GM19035 (cell line): Measurements from ENCODE around the gene LIMK2.
"Not testable (repeated sequence)": the region's sequence is repeated elsewhere in the genome, so short reads cannot be mapped to it uniquely, and the experiment has no call there.

Experiments used
- ATAC-seq: cut with Tn5 transposase; IDR thresholded peaks from one replicate; pipeline ENCODE4 v1.9.1; 2021; ENCODE audit not compliant: unreplicated experiment

Gene LIMK2

DNA sequence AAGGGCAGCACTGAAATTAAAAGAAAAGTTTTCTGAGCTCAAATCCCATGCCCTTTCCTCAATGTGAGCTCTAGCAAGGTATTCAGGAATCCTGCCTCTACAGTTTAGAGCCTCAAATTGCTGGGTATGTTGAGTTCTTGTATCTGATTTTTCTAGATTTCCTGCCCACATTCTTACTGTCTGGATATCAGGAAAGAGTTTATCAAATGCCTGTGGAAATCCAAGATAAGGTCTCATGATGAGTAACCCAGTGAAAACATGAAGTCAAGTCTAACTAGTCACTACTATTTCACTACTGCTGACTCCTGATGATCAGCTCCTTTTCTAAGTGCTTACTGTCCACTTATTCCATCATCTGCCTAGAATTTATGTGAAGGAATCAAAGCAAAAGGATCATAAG is 29.8 kb downstream of the LIMK2 start:
- ATAC-seq: no peak

GRCh38 chr22:31243339-31244045 is 31.4 kb downstream of the LIMK2 start:
- ATAC-seq: no peak

DNA sequence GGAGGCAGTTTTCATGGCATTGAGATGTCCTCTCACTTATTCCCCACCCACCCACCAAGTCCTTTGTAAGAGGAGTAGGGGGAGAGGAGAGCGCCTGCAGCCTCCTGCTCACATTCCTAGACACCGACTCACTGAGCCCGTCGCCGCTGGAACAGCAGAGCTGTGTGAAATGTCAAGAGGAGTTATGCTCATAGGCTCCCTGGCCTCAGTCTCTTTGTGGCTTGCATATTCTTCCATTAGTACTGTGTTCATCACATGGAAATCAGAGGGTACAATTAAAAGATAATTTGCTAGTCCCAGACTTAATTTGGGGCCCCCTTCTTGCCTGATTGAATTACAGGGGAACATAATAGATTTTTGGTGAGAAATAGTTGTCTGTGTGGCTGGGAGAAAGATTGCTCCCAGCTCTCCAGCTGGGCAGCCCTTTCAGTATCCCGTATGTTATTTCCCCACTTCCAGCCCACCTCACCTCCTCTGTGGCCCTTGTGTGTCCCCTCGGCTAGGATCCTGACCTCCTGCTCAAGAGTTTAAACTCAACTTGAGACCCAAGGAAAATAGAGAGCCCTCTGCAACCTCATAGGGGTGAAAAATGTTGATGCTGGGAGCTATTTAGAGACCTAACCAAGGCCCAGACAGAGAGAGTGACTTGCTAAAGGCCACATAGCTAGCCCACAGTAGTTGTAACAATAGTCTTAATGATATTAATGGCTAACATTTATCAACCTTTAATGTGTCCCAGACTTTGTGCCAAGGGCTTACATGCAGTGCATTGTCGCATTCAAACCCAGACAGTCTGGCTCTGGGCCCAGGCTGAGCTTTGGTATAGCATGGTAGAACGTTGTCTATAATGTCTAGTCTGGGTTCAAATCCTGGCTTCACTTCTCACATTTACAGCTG is 32.2 kb downstream of the LIMK2 start:
- no peak for ATAC-seq

DNA sequence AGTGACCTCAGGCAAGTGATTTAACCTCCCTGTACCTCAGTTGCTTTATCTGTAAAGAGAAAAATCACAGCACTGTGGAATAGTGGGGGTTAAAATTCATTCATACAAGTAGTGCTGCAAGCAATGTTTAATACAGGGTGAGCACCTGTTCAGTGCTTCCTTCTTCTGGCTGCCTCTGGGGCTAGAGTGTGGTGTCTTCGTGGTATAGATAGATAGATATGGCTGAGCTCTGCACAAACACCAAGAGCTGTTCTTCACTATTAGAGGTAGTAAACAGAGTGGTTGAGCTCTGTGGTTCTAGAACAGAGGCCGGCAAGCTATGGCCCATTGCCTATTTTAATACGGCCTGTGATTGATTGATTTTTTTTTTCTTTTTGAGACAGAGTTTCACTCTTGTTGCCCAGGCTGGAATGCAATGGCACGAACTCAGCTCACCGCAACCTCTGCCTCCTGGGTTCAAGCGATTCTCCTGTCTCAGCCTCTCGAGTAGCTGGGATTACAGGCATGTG is 32.9 kb downstream of the LIMK2 start:
- no peak for ATAC-seq

DNA sequence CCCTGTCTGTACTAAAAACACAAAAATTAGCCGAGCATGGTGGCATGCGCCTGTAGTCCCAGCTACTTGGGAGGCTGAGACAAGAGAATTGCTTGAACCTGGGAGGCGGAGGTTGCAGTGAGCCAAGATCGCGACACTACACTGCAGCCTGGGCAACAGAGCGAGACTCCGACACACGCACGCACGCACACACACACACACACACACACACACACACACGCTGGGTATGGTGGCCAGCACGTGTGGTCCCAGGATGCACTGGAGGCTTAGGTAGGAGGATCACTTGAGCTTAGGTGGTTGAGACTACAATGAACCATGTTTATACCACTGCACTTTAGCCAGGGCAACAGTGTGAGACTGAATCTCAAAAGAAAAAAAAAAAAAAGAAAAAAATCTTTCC is 33.9 kb downstream of the LIMK2 start:
- ATAC-seq: not testable (repeated sequence)

DNA sequence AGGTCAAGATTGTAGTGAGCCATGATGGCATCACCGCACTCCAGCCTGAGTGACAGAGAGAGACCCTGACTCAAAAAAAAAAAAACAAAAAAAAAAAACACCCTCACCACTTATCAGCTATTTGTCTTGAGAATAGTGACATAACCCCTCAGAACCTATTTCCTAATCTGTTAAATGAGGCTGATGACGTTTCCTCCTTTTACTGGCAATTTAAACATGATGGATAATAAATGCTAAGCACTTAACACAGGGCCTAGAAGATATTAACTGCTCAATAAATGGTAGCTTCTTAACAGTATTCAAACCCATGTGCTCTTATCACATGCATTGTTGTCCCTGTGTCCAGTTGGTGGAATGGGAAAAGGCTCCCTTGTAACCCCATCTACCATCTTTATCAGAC is 34.6 kb downstream of the LIMK2 start:
- no peak for ATAC-seq

GRCh38 chr22:31247726-31248125 is 35.6 kb downstream of the LIMK2 start:
- no peak for ATAC-seq

- no peak for ATAC-seq
Measured at GRCh38 chr22:31248138-31248745, 36.1 kb downstream of the LIMK2 start.

GRCh38 chr22:31248965-31249958 is 37.2 kb downstream of the LIMK2 start:
- no peak for ATAC-seq

GRCh38 chr22:31250740-31251600 is 38.9 kb downstream of the LIMK2 start:
- no peak for ATAC-seq

DNA sequence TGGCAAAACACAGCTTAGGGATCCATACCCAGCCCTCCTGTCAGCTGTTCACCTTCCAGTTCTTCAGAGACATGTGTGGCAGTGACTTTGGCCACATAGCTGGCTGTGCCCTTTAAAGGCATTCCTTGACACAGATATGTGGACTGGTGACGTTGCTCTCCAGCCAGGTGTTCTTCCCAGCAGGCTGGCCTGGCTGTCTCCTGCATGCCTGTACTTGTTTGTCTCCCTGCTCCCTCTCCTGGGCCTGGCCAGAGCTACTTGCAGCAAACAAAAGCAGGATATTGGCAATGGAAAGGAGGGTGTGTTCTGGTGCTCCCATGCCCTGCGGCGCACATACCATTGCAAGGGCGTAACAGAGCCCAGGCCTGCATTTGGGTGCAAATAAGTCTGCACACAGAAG is 41.9 kb downstream of the LIMK2 start:
- no peak for ATAC-seq

- ATAC-seq: no peak
Measured at GRCh38 chr22:31259798-31260473, 47.8 kb downstream of the LIMK2 start.

DNA sequence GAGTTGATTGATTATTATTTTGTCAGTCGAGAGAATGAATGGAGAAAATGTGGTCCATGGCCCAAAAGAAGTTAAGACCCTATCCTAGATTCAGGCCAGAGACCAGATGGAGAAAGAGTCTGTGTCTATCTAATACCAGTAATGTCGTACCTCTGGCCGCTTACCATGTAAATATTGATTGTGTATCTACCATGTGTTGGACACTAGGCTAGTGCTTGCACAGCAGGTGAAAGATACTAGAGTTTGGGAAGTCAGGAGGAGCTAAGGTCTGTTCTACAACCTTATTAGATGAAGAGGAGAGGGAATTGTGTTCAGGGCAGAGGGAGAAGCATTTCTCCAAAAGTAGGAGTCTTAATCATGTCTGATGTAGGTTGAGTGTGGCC is 48.4 kb downstream of the LIMK2 start:
- no peak for ATAC-seq

DNA sequence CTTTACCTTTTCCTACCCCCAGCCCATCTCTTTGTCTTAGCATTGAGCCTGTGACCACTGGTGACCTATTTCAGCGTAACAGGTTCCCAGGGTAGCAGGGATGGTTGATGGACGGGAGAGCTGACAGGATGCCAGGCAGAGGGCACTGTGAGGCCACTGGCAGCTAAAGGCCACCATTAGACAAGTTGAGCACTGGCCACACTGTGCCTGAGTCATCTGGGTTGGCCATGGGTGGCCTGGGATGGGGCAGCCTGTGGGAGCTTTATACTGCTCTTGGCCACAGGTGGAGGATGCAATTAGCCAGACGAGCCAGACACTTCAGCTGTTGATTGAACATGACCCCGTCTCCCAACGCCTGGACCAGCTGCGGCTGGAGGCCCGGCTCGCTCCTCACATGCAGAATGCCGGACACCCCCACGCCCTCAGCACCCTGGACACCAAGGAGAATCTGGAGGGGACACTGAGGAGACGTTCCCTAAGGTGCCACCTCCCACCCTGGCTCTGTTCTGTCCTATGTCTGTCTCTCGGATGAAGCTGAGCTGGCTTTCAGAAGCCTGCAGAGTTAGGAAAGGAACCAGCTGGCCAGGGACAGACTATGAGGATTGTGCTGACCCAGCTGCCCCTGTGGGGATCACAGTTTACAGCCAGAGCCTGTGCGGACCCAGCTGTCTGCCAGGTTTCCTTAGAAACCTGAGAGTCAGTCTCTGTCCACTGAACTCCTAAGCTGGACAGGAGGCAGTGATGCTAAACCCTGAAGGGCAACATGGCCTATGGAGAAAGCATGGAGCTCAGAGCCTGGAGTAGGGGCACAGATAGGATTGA is 50.4 kb downstream of the LIMK2 start:
- ATAC-seq: no peak

GRCh38 chr22:31263896-31264640 is 52.0 kb downstream of the LIMK2 start:
- no peak for ATAC-seq

- ATAC-seq: no peak
Measured at GRCh38 chr22:31268281-31268680, 56.2 kb downstream of the LIMK2 start.

GRCh38 chr22:31269892-31270579 is 57.9 kb downstream of the LIMK2 start:
- ATAC-seq: no peak
